Keratinocyte (primary cell): ENCODE results near the gene ETV7. TPM values are rescaled to one million over a fixed set of nuclear protein-coding genes. Genes with fewer than 3 reads are reported as not detected.

Experiments used
- DNase-seq: peaks from one replicate; pipeline ENCODE4 v3.0.0-alpha.2; 2011; ENCODE audit warnings: low read depth, missing footprints, low spot score
- FAIRE-seq: peaks from 2 replicates; lab custom pipeline; 2011; peaks lifted over from hg19 to GRCh38; lab: Jason Lieb, UNC
- H2AFZ ChIP-seq: 2 replicates; pipeline ENCODE4 v1.6.0; 2012; ENCODE audit warnings: low read length, control low read depth, inconsistent platforms; ENCODE audit not compliant: control insufficient read depth
- H3K27ac ChIP-seq: 2 replicates; pipeline ENCODE4 v1.5.1; 2011; ENCODE audit warnings: low read length; ENCODE audit not compliant: control insufficient read depth, insufficient read depth
- H3K27me3 ChIP-seq: 3 replicates; pipeline ENCODE4 v1.6.0; 2011; ENCODE audit warnings: low read length; ENCODE audit not compliant: control insufficient read depth, insufficient read depth; ENCODE audit errors: extremely low read depth
- H3K36me3 ChIP-seq, 2 experiments: 2 replicates in 1 of 2; 3 replicates in 1 of 2; pipeline ENCODE4 v1.5.1; 2011; ENCODE audit warnings: low read length in 2 of 2, mild to moderate bottlenecking in 1 of 2; ENCODE audit not compliant: control insufficient read depth in 2 of 2, insufficient read depth in 2 of 2; ENCODE audit errors: extremely low read depth in 1 of 2
- H3K4me1 ChIP-seq: 3 replicates; pipeline ENCODE4 v1.5.1; 2011; ENCODE audit warnings: low read length; ENCODE audit not compliant: control insufficient read depth, insufficient read depth; ENCODE audit errors: extremely low read depth
- H3K4me2 ChIP-seq: 3 replicates; pipeline ENCODE4 v1.6.0; 2011; ENCODE audit warnings: low read depth, low read length; ENCODE audit not compliant: control insufficient read depth, insufficient read depth; ENCODE audit errors: extremely low read depth
- H3K4me3 ChIP-seq, 3 experiments: fragments of 200-600 bp in 1 of 3; sonication (generic) in 1 of 3; 2 replicates in 2 of 3; 3 replicates in 1 of 3; pipeline ENCODE4 v1.5.1; 2011 to 2016; ENCODE audit warnings: low read length in 3 of 3, mild to moderate bottlenecking in 3 of 3, control low read depth in 2 of 3, inconsistent platforms in 1 of 3, low read depth in 1 of 3, mixed read lengths in 1 of 3, mixed run types in 1 of 3, moderate library complexity in 1 of 3; ENCODE audit not compliant: control insufficient read depth in 2 of 3, insufficient read depth in 2 of 3; ENCODE audit errors: extremely low read depth in 1 of 3
- H3K79me2 ChIP-seq: 2 replicates; pipeline ENCODE4 v1.6.0; 2012; ENCODE audit warnings: low read length; ENCODE audit not compliant: control insufficient read depth, insufficient read depth
- H3K9ac ChIP-seq: 3 replicates; pipeline ENCODE4 v1.6.0; 2011; ENCODE audit warnings: low read length; ENCODE audit not compliant: control insufficient read depth, insufficient read depth; ENCODE audit errors: extremely low read depth
- H3K9me1 ChIP-seq: 3 replicates; pipeline ENCODE4 v1.6.0; 2011; ENCODE audit warnings: low read length; ENCODE audit not compliant: control insufficient read depth, insufficient read depth; ENCODE audit errors: extremely low read depth
- H3K9me3 ChIP-seq: 2 replicates; pipeline ENCODE4 v1.5.1; 2012; ENCODE audit warnings: low read depth, low read length; ENCODE audit not compliant: control insufficient read depth
- H4K20me1 ChIP-seq: 3 replicates; pipeline ENCODE4 v1.6.0; 2011; ENCODE audit warnings: low read length; ENCODE audit not compliant: control insufficient read depth, insufficient read depth; ENCODE audit errors: extremely low read depth
- CTCF ChIP-seq, 3 experiments: IDR thresholded peaks in 1 of 3; conservative IDR thresholded peaks in 1 of 3; optimal IDR thresholded peaks in 1 of 3; 2 replicates in 2 of 3; 3 replicates in 1 of 3; pipeline versions ENCODE3 to v1.5.1; 2011; ENCODE audit warnings: low read length in 3 of 3, mild to moderate bottlenecking in 3 of 3, moderate library complexity in 2 of 3, control low read depth in 1 of 3, inconsistent platforms in 1 of 3; ENCODE audit not compliant: insufficient read depth in 2 of 3; ENCODE audit errors: extremely low read depth in 1 of 3
- EZH2 ChIP-seq: IDR thresholded peaks from one replicate; pipeline ENCODE4 v1.6.1; 2012; ENCODE audit warnings: inconsistent platforms, mild to moderate bottlenecking, low read length, moderate library complexity
- dilution Hi-C: fragments of 300-500 bp; cut with MboI; formaldehyde crosslinking; loops from one replicate; pipeline ENCODE4 v1.7.0; 2020; ENCODE audit warnings: low sequenced_read_pairs; ENCODE audit not compliant: extremely low pct_ligation_motif_present
- polyA plus RNA-seq, 5 experiments: library from polyadenylated mRNA; depleted of rRNA in 3 of 5; stranded (reverse) in 3 of 5; stranded (forward) in 1 of 5; unstranded in 1 of 5; fragments of >200 nt; gene quantifications; 1 replicate in 1 of 5; 2 replicates in 3 of 5; 3 replicates in 1 of 5; pipeline versions ENCODE4 v1.2.1 to v1.2.3, GENCODE V29; 2011 to 2012; ENCODE audit warnings: missing spikeins in 2 of 5, low read depth in 1 of 5, low replicate concordance in 1 of 5

The ETV7 gene
- polyA plus RNA-seq, 1 donor (not counting 4 experiments of a cell fraction or from before 2014, with no cell fraction given) = 0.22 TPM

DNA sequence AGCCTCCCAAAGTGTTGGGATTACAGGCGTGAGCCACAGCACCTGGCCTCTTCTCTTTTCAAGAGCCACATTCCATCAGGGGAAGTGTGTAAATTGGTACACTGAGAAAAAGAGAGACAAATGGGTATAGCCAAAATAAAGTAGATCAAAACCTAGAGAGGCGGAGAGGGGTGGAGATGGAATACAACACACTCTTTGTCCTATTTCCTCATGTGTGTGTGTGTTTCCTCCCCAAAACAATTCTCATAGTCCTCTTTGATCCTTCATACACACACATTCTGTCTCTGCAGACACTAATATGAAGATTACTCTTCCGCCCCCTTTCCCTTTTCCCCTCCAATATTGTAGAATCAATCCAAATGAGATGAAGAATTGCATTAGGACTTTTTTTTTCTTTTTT is 39.2 kb upstream of the ETV7 start:
- dilution Hi-C loops = no loop called here
- Histone ChIP-seq H3K27ac (no peak overlapping the region), H3K36me3 (no peaks in the 10 kb centered on the region), H3K4me3 (no peak overlapping the region), H3K4me1 (peaks cover 11% of the 10 kb centered on the region), H3K27me3 (no peaks in the 10 kb centered on the region), H3K4me2 (no peak overlapping the region), H3K9me3 (no peaks in the 10 kb centered on the region), H4K20me1 (no peaks in the 10 kb centered on the region), H3K9ac (no peak overlapping the region), H3K9me1 (no peaks in the 10 kb centered on the region), H3K79me2 (no peaks in the 10 kb centered on the region), H2AFZ (no peak overlapping the region)
- DNase-seq = no peak
- TF ChIP-seq CTCF (optimal IDR thresholded peaks at IDR 0.05 in 1 of 3, IDR thresholded peaks at IDR 0.05 in 1 of 3, conservative IDR thresholded peaks at IDR 0.05 in 1 of 3; ENCODE audit: extremely low read depth in 1 of 3, insufficient read depth in 2 of 3, low read length in 3 of 3) = no peak
- TF ChIP-seq EZH2 = no peak
- FAIRE-seq = no peak

- TF ChIP-seq EZH2 = no peak
- TF ChIP-seq CTCF (optimal IDR thresholded peaks at IDR 0.05 in 1 of 3, IDR thresholded peaks at IDR 0.05 in 1 of 3, conservative IDR thresholded peaks at IDR 0.05 in 1 of 3; ENCODE audit: extremely low read depth in 1 of 3, insufficient read depth in 2 of 3, low read length in 3 of 3) = peak; percentile 61 to 73 (median 71)
- FAIRE-seq = peak; percentile 32
Measured at GRCh38 chr6:36423101-36423824, 35.8 kb upstream of the ETV7 start.

More at GRCh38 chr6:36423101-36423824, 35.8 kb upstream of the ETV7 start:
- no peaks in the 10 kb centered on the region for H3K27me3 ChIP-seq
- no peaks in the 10 kb centered on the region for H3K79me2 ChIP-seq
- H3K36me3 ChIP-seq = no peaks in the 10 kb centered on the region
- H3K4me2 ChIP-seq = peak overlapping the region; percentile 98
- dilution Hi-C loops = no loop called here
- H2AFZ ChIP-seq = peak overlapping the region; percentile 97
- peak overlapping the region; percentile 85 for H3K9ac ChIP-seq
- peaks cover 28% of the 10 kb centered on the region for H3K4me1 ChIP-seq
- no peaks in the 10 kb centered on the region for H3K9me1 ChIP-seq
- H3K27ac ChIP-seq = peak overlapping the region; percentile 79
- H3K9me3 ChIP-seq = no peaks in the 10 kb centered on the region
- peak overlapping the region; percentile 44 to 95 (median 87) for H3K4me3 ChIP-seq
- peak; percentile 78 for DNase-seq
- H4K20me1 ChIP-seq = no peaks in the 10 kb centered on the region
